Gastrocnemius medialis (tissue), 4 donors: ENCODE measurements around the gene GNG7. TPM values are rescaled to one million over a fixed set of nuclear protein-coding genes. Genes with fewer than 3 reads are reported as not detected.

Experiments used
- ATAC-seq, 2 donors: fragments of 150-250 bp; one replicate each; pipeline ENCODE4 v1.9.1; 2016
- DNase-seq, 2 donors: peaks; one replicate each; pipeline ENCODE4 v3.0.0-alpha.2; 2019
- H3K27ac ChIP-seq, 4 donors: fragments of 200-600 bp; sonication (generic); 1 replicate in 1 of 4; 2 replicates in 3 of 4; pipeline ENCODE4 v1.5.1; 2016 to 2018; ENCODE audit warnings: mild to moderate bottlenecking in 2 of 4, moderate library complexity in 1 of 4
- H3K27me3 ChIP-seq, 3 donors: fragments of 200-600 bp; sonication (generic) in 2 of 3; 1 replicate in 1 of 3; 2 replicates in 2 of 3; pipeline versions ENCODE4 v1.5.1 to v1.6.0; 2016 to 2019; ENCODE audit warnings: mild to moderate bottlenecking in 1 of 3, moderate library complexity in 1 of 3
- H3K36me3 ChIP-seq, 2 donors: fragments of 200-600 bp; sonication (generic) in 1 of 2; one replicate each; pipeline ENCODE4 v1.5.1; 2017 to 2018
- H3K4me1 ChIP-seq, 2 donors: fragments of 200-600 bp; sonication (generic) in 1 of 2; one replicate each; pipeline ENCODE4 v1.5.1; 2016 to 2017; ENCODE audit warnings: mild to moderate bottlenecking in 2 of 2
- H3K4me3 ChIP-seq, 4 donors: fragments of 200-600 bp; sonication (generic) in 3 of 4; 1 replicate in 1 of 4; 2 replicates in 3 of 4; pipeline ENCODE4 v1.5.1; 2016 to 2019; ENCODE audit warnings: mild to moderate bottlenecking in 2 of 4
- H3K9me3 ChIP-seq, 3 donors: fragments of 200-600 bp; sonication (generic) in 2 of 3; 1 replicate in 1 of 3; 2 replicates in 2 of 3; pipeline ENCODE4 v1.5.1; 2016 to 2019
- CTCF ChIP-seq, 5 experiments: fragments of 450-650 bp in 3 of 5; fragments of 200-600 bp in 2 of 5; sonication (generic) in 2 of 5; IDR thresholded peaks in 4 of 5; conservative IDR thresholded peaks in 1 of 5; 1 replicate in 4 of 5; 2 replicates in 1 of 5; pipeline ENCODE4 v1.5.1; 2016 to 2019; ENCODE audit warnings: antibody characterized with exemption in 5 of 5, mild to moderate bottlenecking in 3 of 5, moderate library complexity in 3 of 5
- POLR2A ChIP-seq, 2 donors: fragments of 450-650 bp; IDR thresholded peaks; one replicate each; pipeline ENCODE4 v1.6.1; 2017; ENCODE audit warnings: antibody characterized with exemption in 2 of 2, mild to moderate bottlenecking in 2 of 2, moderate library complexity in 2 of 2
- in situ Hi-C, 4 donors: fragments of 200-750 bp; cut with MboI; loops; one replicate each; pipeline versions ENCODE4 v1.15.0 to v1.8.0; 2017; ENCODE audit warnings: low sequenced_read_pairs in 4 of 4
- intact Hi-C: fragments of 100-400 bp; cut with DNase I; formaldehyde crosslinking; loops from one replicate; pipeline ENCODE4 v1.15.1; 2023; ENCODE audit warnings: low total_unique reads
- total RNA-seq, 4 donors: library from RNA; depleted of rRNA; stranded (reverse); fragments of >200 nt; gene quantifications; one replicate each; pipeline versions ENCODE4 v1.1.0 to v1.2.3, GENCODE V29; 2016

Gene GNG7
- total RNA-seq, 4 donors from 2014 or later: 0.46 to 1.1 (median 0.62) TPM

- peaks cover 12 to 14% of the 10 kb centered on the region in 2 donors for H3K4me1 ChIP-seq
- ATAC-seq (no peak), DNase-seq (no peak)
- H3K4me3 ChIP-seq: no peak overlapping the region
- H3K9me3 ChIP-seq: no peaks in the 10 kb centered on the region
- H3K36me3 ChIP-seq: no peaks in the 10 kb centered on the region
- TF ChIP-seq POLR2A (IDR thresholded peaks at IDR 0.05): no peak
- TF ChIP-seq CTCF (IDR thresholded peaks at IDR 0.05 in 4 of 5, conservative IDR thresholded peaks at IDR 0.05 in 1 of 5): no peak
- intact Hi-C loops: no loop called here
- H3K27ac ChIP-seq: no peak overlapping the region
- peaks cover 45 to 55% (median 51%) of the 10 kb centered on the region in 3 donors for H3K27me3 ChIP-seq
- in situ Hi-C loops: no loop called here
These were observed 21.3 kb upstream of the GNG7 start for GRCh38 chr19:2723747-2724146.

DNA sequence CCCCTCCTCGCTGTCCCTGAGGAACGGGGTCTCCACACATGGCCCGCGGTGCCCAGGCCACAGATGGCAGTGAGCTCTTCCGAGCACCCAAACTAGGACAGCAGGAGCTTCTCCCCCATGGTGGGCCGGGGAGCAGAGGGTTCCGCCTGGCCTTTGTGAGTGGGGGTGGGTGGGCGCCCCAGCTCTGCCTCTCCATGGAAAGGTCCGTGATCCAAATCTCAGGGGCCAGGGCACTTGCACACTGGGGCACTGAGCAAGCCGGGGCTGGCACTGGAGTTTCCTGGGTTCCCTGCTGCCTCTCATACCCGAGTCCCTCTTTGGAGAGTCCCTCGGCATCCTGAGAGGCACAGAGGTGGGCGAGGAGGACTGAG lies 20.8 kb upstream of the GNG7 start:
- Histone ChIP-seq H3K27ac (peak overlapping the region in 1 of 4 donors; percentile 18), H3K36me3 (no peaks in the 10 kb centered on the region), H3K9me3 (no peaks in the 10 kb centered on the region), H3K4me1 (peaks cover 12 to 14% of the 10 kb centered on the region in 2 donors), H3K4me3 (no peak overlapping the region), H3K27me3 (peaks cover 45 to 55% (median 49%) of the 10 kb centered on the region in 3 donors)
- in situ Hi-C loops (no loop called here), intact Hi-C loops (no loop called here)
- ATAC-seq (no peak), DNase-seq (no peak)
- no peak for TF ChIP-seq POLR2A (IDR thresholded peaks at IDR 0.05)
- no peak for TF ChIP-seq CTCF (IDR thresholded peaks at IDR 0.05 in 4 of 5, conservative IDR thresholded peaks at IDR 0.05 in 1 of 5)

GRCh38 chr19:2722541-2723344 lies 20.2 kb upstream of the GNG7 start:
- in situ Hi-C loops: no loop called here

DNA sequence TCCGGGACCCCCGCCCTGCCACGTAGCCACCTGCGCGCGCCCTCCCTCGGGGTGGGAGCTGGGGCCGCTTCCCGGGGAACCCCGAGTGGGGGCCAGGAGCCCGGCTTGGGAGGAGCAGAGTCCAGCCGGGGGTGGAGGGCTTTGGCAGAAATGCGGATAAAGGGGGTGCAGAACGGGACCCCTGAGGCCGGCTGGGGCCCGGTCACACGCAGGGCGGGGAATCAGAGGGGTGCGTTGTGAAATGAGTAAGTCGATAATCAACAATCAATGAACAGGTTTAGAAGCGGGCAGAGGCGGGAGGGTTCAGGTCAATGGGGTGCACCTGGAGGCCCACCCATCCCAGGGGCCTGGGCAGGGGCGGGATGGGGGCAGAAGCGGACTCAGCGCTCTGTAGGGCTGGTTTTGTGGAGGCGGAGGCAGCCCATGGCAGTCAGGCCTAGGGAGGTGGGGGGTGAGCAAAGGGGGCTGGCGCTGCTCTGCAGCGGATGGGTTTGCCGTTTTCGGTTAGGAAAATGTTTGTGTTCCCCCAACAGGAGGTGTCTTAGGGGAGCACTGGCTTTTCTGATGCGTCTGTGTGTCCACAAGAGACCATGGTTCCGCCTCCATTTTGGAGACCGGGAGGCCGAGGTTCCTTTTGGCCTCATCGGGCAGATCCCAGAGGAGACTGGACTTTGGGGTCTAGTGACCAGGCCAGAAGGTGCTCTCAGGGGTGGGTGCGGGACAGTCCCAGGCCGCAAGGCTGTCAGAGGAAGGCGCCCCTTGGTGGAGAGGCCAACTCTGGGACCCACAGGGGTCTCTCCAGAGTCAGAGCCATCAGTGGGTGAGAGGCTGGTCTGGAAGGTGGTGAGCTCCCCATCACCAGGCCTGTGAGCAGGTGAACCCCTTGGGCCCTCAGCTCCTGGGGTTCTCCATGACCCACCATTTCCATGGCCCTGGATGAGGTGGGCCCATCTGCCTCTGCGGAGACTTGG lies 19.4 kb upstream of the GNG7 start:
- no peak overlapping the region for H3K27ac ChIP-seq
- ATAC-seq: no peak

More at GRCh38 chr19:2722541-2723344, 20.2 kb upstream of the GNG7 start:
- intact Hi-C loops: no loop called here
- no peak overlapping the region for H3K4me3 ChIP-seq
- ATAC-seq (peak; percentile 72 to 76), DNase-seq (peak; percentile 37 to 61)
- H3K9me3 ChIP-seq: no peaks in the 10 kb centered on the region
- H3K4me1 ChIP-seq: peaks cover 12 to 14% of the 10 kb centered on the region in 2 donors
- no peak for TF ChIP-seq CTCF (IDR thresholded peaks at IDR 0.05 in 4 of 5, conservative IDR thresholded peaks at IDR 0.05 in 1 of 5)
- peak in 1 of 2 donors; percentile 10 for TF ChIP-seq POLR2A (IDR thresholded peaks at IDR 0.05)
- no peaks in the 10 kb centered on the region for H3K36me3 ChIP-seq
- peak overlapping the region in 1 of 4 donors; percentile 18 for H3K27ac ChIP-seq
- H3K27me3 ChIP-seq: peaks cover 45 to 54% (median 49%) of the 10 kb centered on the region in 3 donors

More for the DNA sequence above, 19.4 kb upstream of the GNG7 start:
- H3K4me3 ChIP-seq: no peak overlapping the region
- intact Hi-C loops (no loop called here), in situ Hi-C loops (no loop called here)
- no peaks in the 10 kb centered on the region for H3K9me3 ChIP-seq
- H3K4me1 ChIP-seq: peaks cover 12 to 14% of the 10 kb centered on the region in 2 donors
- peaks cover 39 to 45% (median 45%) of the 10 kb centered on the region in 3 donors for H3K27me3 ChIP-seq
- DNase-seq: no peak
- no peaks in the 10 kb centered on the region for H3K36me3 ChIP-seq
- TF ChIP-seq CTCF (IDR thresholded peaks at IDR 0.05 in 4 of 5, conservative IDR thresholded peaks at IDR 0.05 in 1 of 5) (no peak), POLR2A (IDR thresholded peaks at IDR 0.05) (no peak)
